GM10248 (cell line): ENCODE data around the gene CYBRD1.

Source experiments
- CTCF ChIA-PET: fragments of 300-600 bp; sonication (Branson Sonifier 250); formaldehyde crosslinking; extraction: SDS; loops from one replicate; lab custom pipeline; 2021; ENCODE audit warnings: antibody characterized with exemption; lab: Yijun Ruan, JAX
- POLR2A ChIA-PET: fragments of 350-650 bp; sonication (Branson Sonifier 250); formaldehyde crosslinking; extraction: SDS; loops from one replicate; lab custom pipeline; 2020; ENCODE audit warnings: antibody characterized with exemption; lab: Yijun Ruan, JAX
- DNase-seq: peaks from one replicate; pipeline ENCODE4 v3.0.0; 2012; ENCODE audit errors: extremely low spot score
- TF ChIP-seq, protein P1 (sequence below): IDR thresholded peaks from 2 replicates; pipeline ENCODE4 v1.5.1; 2012; ENCODE audit warnings: mild to moderate bottlenecking, low read depth; ENCODE audit errors: extremely low read depth, missing control alignments, control extremely low read depth

The CYBRD1 gene

DNA sequence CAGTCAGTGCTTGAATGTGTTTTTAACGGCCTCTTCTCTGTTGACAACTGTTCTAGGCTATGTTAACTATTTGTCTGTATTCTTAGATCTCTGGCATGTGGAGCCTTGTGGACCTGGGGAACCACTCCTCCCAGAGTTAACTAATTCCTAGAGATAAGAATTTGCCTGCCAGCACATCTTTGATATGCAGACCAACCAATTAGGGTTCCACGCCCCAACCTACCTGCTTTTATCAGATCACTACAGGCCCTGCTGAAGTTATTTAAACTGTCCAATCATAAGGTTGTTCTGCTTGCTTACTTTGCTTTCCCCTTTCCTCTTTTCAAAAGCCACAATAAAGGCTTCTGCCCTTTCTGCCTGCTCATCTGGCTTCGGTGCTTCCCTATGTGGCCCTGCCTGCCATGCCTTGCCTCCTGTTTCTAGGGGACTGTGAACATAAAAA, 8.5 kb upstream of the CYBRD1 start:
- ChIA-PET POLR2A (no interaction called here), CTCF (interaction anchor here (1.2 to 1.5 kb wide), 2 partner anchors 10 to 17 kb away, joined by 3 read pairs; no protein-coding TSS in a partner anchor)
- DNase-seq = peak; percentile 31
- TF ChIP-seq, protein P1, sequence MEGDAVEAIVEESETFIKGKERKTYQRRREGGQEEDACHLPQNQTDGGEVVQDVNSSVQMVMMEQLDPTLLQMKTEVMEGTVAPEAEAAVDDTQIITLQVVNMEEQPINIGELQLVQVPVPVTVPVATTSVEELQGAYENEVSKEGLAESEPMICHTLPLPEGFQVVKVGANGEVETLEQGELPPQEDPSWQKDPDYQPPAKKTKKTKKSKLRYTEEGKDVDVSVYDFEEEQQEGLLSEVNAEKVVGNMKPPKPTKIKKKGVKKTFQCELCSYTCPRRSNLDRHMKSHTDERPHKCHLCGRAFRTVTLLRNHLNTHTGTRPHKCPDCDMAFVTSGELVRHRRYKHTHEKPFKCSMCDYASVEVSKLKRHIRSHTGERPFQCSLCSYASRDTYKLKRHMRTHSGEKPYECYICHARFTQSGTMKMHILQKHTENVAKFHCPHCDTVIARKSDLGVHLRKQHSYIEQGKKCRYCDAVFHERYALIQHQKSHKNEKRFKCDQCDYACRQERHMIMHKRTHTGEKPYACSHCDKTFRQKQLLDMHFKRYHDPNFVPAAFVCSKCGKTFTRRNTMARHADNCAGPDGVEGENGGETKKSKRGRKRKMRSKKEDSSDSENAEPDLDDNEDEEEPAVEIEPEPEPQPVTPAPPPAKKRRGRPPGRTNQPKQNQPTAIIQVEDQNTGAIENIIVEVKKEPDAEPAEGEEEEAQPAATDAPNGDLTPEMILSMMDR = no peak

DNA sequence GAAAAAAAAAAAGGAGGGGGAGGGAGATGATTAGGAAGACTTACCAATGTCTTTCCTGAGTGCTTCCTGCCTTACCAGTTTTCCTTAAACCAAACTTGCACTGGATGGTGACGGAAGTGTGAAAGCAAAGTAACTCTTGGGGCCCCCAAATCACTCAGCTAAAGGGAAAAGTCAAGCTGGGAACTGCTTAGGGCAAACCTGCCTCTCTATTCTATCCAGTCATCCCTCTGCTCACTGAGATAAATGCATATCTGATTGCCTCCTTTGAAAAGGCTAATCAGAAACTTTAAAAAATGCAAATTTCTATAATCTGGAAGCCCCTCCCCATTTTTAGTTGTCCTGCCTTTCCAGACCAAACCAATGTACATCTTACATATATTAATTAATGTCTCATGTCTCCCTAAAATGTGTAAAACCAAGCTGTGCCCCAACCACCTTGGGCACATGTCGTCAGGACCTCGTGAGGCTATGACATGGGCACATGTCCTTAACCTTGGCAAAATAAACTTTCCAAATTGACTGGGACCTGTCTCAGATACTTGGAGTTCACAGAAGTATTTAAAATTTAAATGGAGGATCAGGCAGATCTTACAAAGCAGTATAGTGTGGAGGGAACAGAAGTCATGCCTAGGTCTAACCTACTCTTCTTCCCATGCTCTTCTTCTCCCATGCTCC, 7.2 kb upstream of the CYBRD1 start:
- CTCF ChIA-PET = interaction anchor here (1.2 to 1.5 kb wide), 3 partner anchors 9 to 16 kb away, joined by 3 to 5 read pairs (median 3); no protein-coding TSS in a partner anchor
- TF ChIP-seq, protein P1 = no peak
- POLR2A ChIA-PET = no interaction called here
- DNase-seq = no peak

DNA sequence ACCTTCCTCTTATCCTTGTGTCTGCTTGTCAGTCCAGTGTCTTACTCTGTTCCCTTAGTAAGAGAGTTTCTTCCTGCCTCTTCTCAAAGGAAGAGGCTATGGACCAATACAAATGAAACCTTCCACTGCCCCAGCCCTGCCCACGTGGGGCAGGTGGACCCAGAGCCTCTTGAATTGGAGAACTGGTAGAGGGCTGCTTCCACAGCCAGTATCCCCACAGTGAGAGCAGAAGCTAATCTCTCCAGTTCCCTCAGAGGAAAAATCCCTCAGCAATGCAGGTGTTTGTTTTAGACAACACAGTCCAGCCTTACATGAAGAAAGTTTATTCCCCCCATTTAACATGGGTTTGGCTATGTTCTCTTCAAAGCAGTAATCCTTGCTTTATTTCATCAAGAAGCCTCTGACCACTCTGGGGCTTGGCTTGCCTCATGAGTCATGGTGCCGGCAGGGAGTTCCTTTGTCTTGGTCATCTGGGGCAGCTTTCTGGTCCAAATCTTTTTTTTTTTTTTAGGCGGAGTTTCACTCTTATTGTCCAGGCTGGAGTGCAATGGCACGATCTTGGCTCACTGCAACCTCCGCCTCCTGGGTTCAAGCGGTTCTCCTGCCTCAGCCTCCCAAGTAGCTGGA, 6.5 kb upstream of the CYBRD1 start:
- CTCF ChIA-PET = interaction anchor here (1.4 to 1.5 kb wide), 2 partner anchors 9 to 28 kb away, joined by 3 to 5 read pairs; no protein-coding TSS in a partner anchor
- no peak for DNase-seq
- TF ChIP-seq, protein P1 = no peak
- POLR2A ChIA-PET = no interaction called here

DNA sequence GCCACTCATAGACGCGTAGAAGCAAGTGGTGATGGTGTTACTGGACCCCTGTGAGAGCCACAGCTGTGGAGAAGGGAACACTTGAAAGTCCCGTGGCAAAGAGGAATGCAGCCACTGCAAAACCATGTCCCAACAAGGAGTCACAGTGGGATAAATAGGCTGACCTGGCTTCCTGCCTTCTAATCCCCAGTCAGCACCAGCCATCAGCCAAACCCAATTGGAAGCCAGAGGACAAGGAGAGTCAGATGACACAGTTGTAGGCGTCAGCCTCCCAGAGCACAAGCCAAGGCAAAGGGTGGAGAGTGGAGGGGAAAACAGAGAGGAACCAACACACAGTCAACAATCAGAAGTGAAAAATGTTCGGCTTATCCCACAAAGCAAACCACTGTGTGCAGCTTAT, 5.5 kb upstream of the CYBRD1 start:
- ChIA-PET CTCF (interaction anchor here (1.4 kb wide), 1 partner anchor 27 kb away, joined by 3 read pairs; no protein-coding TSS in a partner anchor), POLR2A (no interaction called here)
- TF ChIP-seq, protein P1 = no peak
- no peak for DNase-seq

DNA sequence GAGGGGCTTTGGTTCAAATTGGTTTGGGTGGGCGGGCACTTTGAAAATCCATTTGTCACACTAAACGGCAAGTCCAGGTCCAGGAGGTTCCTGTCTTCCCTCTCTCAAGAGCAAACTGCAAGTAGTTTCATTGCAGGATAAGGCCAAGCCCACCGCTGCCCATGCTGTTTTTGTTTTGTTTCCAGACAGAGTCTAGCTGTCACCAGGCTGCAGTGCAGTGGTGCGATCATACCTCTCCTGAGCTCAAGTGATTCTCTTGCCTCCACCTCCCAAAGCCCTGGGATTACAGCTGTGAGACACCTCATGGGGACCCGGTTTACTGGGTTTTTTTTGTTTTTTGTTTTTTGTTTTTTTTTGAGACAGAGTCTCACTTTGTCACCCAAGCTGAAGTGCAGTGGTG, 1.8 kb upstream of the CYBRD1 start:
- TF ChIP-seq, protein P1 = no peak
- DNase-seq = no peak
- POLR2A ChIA-PET = no interaction called here
- CTCF ChIA-PET = interaction anchor here (1.7 to 2.9 kb wide), 2 partner anchors 9 to 582 kb away, joined by 3 to 20 read pairs; partner anchors contain the start of gene DLX2

DNA sequence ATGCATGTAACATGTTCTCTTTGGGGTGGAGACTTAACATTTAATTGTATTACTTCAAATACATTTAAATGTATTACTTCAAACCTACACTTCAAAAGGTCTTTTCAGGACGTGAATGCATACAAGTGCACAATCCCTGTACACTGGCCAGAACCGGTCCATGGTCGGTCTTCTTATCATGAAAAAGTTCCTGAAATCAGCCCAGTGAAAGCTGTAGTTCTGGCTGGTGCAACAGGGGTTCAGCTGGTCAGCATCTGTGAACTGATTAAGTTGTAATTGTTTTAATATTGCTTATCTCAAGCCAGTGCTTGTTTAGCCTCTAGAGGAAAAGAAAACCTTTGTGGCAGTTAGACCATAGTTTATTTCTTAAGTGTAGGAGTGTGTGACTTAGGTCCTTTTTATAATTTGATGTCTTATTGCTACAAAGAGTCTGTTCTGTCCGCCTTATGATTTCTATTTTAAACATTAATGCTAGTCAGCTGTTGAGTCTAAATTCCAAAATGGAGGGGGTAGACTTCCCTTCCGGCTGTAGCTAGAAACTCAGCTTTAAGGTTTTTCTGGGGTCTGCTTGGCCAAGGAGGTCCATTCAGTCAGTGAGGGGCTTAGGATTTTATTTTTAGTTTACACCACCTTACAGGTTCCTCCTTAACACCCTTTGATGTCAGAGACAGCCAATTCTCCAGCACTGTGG, 768 bp upstream of the CYBRD1 start:
- TF ChIP-seq, protein P1 = no peak
- DNase-seq = no peak
- ChIA-PET POLR2A (interaction anchor here (0.7 kb wide), 1 partner anchor 91 kb away, joined by 3 read pairs; no protein-coding TSS in a partner anchor), CTCF (interaction anchor here (0.9 to 2.9 kb wide), 7 partner anchors 10 to 581 kb away, joined by 3 to 20 read pairs (median 5); partner anchors contain the start of gene DLX2)
